OCI-LY7 (cell line): ENCODE measurements around the gene DEPP1. TPM values are rescaled to one million over a fixed set of nuclear protein-coding genes. Genes with fewer than 3 reads are reported as not detected.

ENCODE experiments used
- BruUV-seq: library from RNA; stranded (reverse); fragments of 400-500 nt; replicated peaks from 2 replicates; lab custom pipeline; 2021; lab: Mats Ljungman, UMichigan
- CTCF ChIA-PET: fragments of 300-600 bp; sonication (Branson Sonifier 250); formaldehyde crosslinking; loops from one replicate; lab custom pipeline; 2022; ENCODE audit warnings: antibody characterized with exemption; ENCODE audit not compliant: unreplicated experiment; lab: Charles Lee
- POLR2A ChIA-PET: fragments of 300-600 bp; sonication (Branson Sonifier 250); formaldehyde crosslinking; loops from one replicate; lab custom pipeline; 2022; ENCODE audit warnings: antibody characterized with exemption; lab: Charles Lee
- DNase-seq: peaks from one replicate; pipeline ENCODE4 v3.0.0-alpha.2; 2015; ENCODE audit warnings: low spot score
- H2AFZ ChIP-seq: fragments of 200-600 bp; sonication (generic), shearing (Covaris generic); 2 replicates; pipeline ENCODE4 v1.6.1; 2014; ENCODE audit warnings: mild to moderate bottlenecking, antibody characterized with exemption, low read length, moderate library complexity
- H3K27ac ChIP-seq: fragments of 200-600 bp; sonication (generic); 2 replicates; pipeline ENCODE4 v1.5.1; 2014; ENCODE audit warnings: mixed run types, low read depth, mild to moderate bottlenecking, moderate library complexity, low read length, inconsistent platforms; ENCODE audit not compliant: poor library complexity, severe bottlenecking
- H3K36me3 ChIP-seq: fragments of 200-600 bp; sonication (generic); 2 replicates; pipeline ENCODE4 v1.6.1; 2014; ENCODE audit warnings: mild to moderate bottlenecking, antibody characterized with exemption, low read length, moderate library complexity, mixed read lengths; ENCODE audit not compliant: insufficient read depth
- H3K4me1 ChIP-seq: fragments of 200-600 bp; sonication (generic); 2 replicates; pipeline ENCODE4 v1.5.1; 2014; ENCODE audit warnings: mild to moderate bottlenecking, low read length; ENCODE audit not compliant: insufficient read depth, poor library complexity, severe bottlenecking
- H3K4me2 ChIP-seq: fragments of 200-600 bp; sonication (generic); 2 replicates; pipeline ENCODE4 v1.6.1; 2014; ENCODE audit warnings: mild to moderate bottlenecking, low read length
- H3K4me3 ChIP-seq: fragments of 200-600 bp; sonication (generic); 2 replicates; pipeline ENCODE4 v1.5.1; 2014; ENCODE audit warnings: mild to moderate bottlenecking, low read depth, low read length; ENCODE audit not compliant: poor library complexity, severe bottlenecking
- H3K79me2 ChIP-seq: fragments of 200-600 bp; sonication (generic); 2 replicates; pipeline ENCODE4 v1.6.1; 2016; ENCODE audit warnings: low read depth, mild to moderate bottlenecking, low read length, moderate library complexity, mixed read lengths; ENCODE audit not compliant: insufficient read depth
- H3K9me2 ChIP-seq: fragments of 200-600 bp; sonication (generic); 2 replicates; pipeline ENCODE4 v1.6.1; 2016; ENCODE audit warnings: mild to moderate bottlenecking, low read length, mixed read lengths; ENCODE audit not compliant: insufficient read depth
- H3K9me3 ChIP-seq: fragments of 200-600 bp; sonication (generic); 2 replicates; pipeline ENCODE4 v1.6.1; 2014; ENCODE audit warnings: mild to moderate bottlenecking, mixed run types, low read length, mixed read lengths
- H4K20me1 ChIP-seq: fragments of 200-600 bp; sonication (generic); 2 replicates; pipeline ENCODE4 v1.6.1; 2014; ENCODE audit warnings: mild to moderate bottlenecking, antibody characterized with exemption, low read length, moderate library complexity, mixed read lengths; ENCODE audit not compliant: insufficient read depth
- CTCF ChIP-seq: fragments of 200-600 bp; sonication (generic); conservative IDR thresholded peaks from 2 replicates; pipeline ENCODE4 v1.5.1; 2014; ENCODE audit warnings: mild to moderate bottlenecking, antibody characterized with exemption, low read length, moderate library complexity, mixed read lengths
- EZH2phosphoT487 ChIP-seq: fragments of 200-600 bp; sonication (generic); IDR thresholded peaks from 2 replicates; pipeline ENCODE4 v1.6.1; 2018; ENCODE audit warnings: low read depth, borderline replicate concordance, mild to moderate bottlenecking, mixed run types, antibody characterized with exemption, low read length, moderate library complexity, mixed read lengths
- intact Hi-C: fragments of 100-400 bp; cut with micrococcal nuclease; formaldehyde crosslinking; loops from one replicate; pipeline ENCODE4 v1.10.0; 2022; ENCODE audit not compliant: unreplicated experiment
- total RNA-seq, 2 experiments: library from RNA; depleted of rRNA in 1 of 2; stranded (reverse); fragments of >200 nt in 1 of 2; shearing (Covaris generic) in 1 of 2; gene quantifications; 2 replicates each; pipeline ENCODE4 v1.2.3, GENCODE V29; 2014 to 2022

The DEPP1 gene
- total RNA-seq, 2 experiments from 2014 or later, result 0.09 TPM; not detected in 1

DNA sequence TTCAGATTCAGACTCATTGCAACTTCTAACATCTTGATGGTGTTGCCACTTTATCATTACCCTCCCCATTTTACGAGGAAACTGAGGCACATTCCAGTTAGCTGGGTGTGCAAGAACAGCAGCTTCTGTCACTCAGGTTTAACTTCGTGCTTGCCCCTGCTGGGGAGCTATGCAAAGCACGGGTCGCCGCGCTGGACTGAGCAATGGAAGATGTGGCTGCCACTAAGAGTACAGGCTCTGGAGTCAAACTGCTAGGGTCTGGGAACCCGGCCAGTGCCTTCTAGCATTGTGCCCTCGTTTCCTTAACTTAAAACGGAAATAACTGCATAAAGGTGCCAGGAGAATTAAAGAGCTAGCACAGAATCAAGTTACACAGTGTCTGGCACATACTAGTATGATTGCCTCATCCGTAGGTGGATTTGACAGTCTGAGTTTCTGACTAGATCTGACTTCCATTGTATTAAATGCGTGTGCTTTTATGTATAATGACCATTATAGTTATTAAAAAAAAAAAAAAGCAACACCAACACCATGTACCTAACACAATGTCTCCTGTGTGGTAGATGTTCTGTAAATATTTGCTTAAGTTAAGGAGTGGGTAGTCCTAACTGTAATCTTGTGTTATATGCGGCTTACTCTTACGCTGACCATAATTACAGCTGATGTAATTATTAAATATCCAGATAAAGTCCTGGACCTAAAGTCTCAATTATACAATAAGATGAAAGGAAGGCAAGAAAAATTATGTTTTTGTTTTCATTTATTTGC is 23.0 kb upstream of the DEPP1 start:
- Histone ChIP-seq H3K36me3 (peaks cover 39% of the 10 kb centered on the region), H3K79me2 (peaks cover 39% of the 10 kb centered on the region), H3K27ac (peak overlapping the region; percentile 52), H3K9me3 (peaks cover 33% of the 10 kb centered on the region; the same call in 1 of the 2 replicates), H3K9me2 (no peaks in the 10 kb centered on the region), H3K4me2 (peak overlapping the region; percentile 90), H3K4me1 (peaks cover 26% of the 10 kb centered on the region), H2AFZ (peak overlapping the region; percentile 50; the same call in 1 of the 2 replicates), H4K20me1 (peaks cover 16% of the 10 kb centered on the region; the same call in 1 of the 2 replicates), H3K4me3 (peak overlapping the region; percentile 86)
- TF ChIP-seq CTCF (no peak), EZH2phosphoT487 (no peak)
- CTCF ChIA-PET, result no interaction called here
- peak; percentile 72 for DNase-seq
- intact Hi-C loops, result loop anchor here (2.0 to 10.0 kb wide), 5 partner anchors 43 to 1031 kb away; partner anchors contain the start of genes NCOA4, RASSF4, TIMM23 and ZFAND4
- POLR2A ChIA-PET, result interaction anchor here (0.5 to 2.5 kb wide), 3 partner anchors 38 to 69 kb away, joined by 3 to 9 read pairs (median 4); no protein-coding TSS in a partner anchor
- no TSS peak for BruUV-seq

DNA sequence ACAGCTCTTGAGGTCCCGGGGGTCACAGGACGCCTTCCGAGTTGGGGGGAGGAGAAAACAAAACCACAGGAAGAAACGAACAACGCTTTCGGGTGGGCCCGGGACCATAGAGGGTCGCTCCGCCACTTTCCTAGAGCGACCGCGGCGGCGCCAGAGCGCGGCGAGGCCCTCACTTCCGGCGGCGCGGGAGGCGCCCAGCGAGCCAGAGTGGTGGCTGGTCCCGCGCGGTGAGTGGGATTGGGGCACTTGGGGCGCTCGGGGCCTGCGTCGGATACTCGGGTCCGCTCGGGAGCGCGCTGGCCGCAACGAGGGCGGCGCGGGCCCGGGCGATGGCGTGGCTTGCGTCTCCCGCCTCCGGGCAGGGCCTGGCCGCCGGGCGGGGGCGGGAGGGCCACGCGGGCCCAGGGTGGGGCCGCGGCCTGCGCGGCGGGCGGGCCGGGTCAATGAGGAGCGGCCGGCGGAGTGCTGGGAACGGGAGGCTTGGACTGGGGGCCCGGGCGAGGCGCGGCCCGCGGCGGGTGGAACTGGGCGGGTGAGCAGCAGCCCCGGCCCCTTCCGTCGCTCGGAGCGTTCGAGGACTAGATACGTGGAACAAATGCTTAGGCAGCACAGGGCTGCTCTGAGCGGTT is 22.3 kb upstream of the DEPP1 start, which contains the start of gene ZNF22:
TSS of gene ZNF22 (plus strand) at position 172 of the 629 bp plus-strand sequence. CDS start 2,446 bp downstream, outside the sequence.
- CTCF ChIA-PET, result interaction anchor here (1.0 kb wide), 1 partner anchor 36 kb away, joined by 3 read pairs; no protein-coding TSS in a partner anchor
- Histone ChIP-seq H3K9me3 (peaks cover 33% of the 10 kb centered on the region; the same call in 1 of the 2 replicates), H3K4me2 (peak within 1 kb of the TSS; percentile 90), H3K79me2 (peaks cover 39% of the 10 kb centered on the region), H2AFZ (peak within 1 kb of the TSS; percentile 93), H4K20me1 (peaks cover 16% of the 10 kb centered on the region; the same call in 1 of the 2 replicates), H3K36me3 (peaks cover 37% of the 10 kb centered on the region), H3K27ac (peak within 1 kb of the TSS; percentile 52), H3K4me1 (peaks cover 33% of the 10 kb centered on the region), H3K4me3 (peak within 1 kb of the TSS; percentile 86), H3K9me2 (no peaks in the 10 kb centered on the region)
- POLR2A ChIA-PET, result interaction anchor here (0.6 to 2.5 kb wide), 2 partner anchors 37 to 1538 kb away, joined by 3 to 9 read pairs; no protein-coding TSS in a partner anchor
- no TSS peak for BruUV-seq
- no peak for TF ChIP-seq EZH2phosphoT487
- no peak for TF ChIP-seq CTCF
- intact Hi-C loops, result loop anchor here (2.0 to 10.0 kb wide), 5 partner anchors 42 to 1031 kb away; partner anchors contain the start of genes NCOA4, RASSF4, TIMM23 and ZFAND4
- peak; percentile 85 for DNase-seq
